ENCODE data around the gene AMER3. TPM values are rescaled to one million over a fixed set of nuclear protein-coding genes. Genes with fewer than 3 reads are reported as not detected.

Gene AMER3
- polyA plus RNA-seq, 1 of the 3 experiments (the other 2 are of a cell fraction): under 0.01 TPM

DNA sequence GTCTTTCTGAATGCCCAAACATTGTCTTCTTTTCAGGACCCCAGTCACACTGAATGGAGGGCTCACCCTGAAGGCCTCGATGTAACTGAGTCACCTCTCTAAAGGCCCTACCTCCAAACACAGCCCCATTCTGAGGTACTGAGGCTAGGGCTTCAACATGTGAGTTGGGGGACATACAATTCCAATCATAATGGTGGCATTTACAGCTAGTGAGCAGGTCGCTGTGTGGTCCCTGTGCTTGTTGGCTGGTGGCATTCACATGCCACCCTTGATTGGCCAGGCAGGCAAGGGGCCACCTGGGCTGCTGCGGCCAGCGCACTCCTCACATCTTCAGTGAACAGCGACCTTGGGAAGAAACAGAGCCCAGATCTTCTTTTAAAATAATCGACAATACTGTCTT, 30.7 kb downstream of the AMER3 start:
- CTCF ChIA-PET: interaction anchor here (3.2 kb wide), 1 partner anchor 11 kb away, joined by 12 read pairs; no protein-coding TSS in a partner anchor
- H4K20me1 ChIP-seq (ENCODE audit: insufficient read depth): no peaks in the 10 kb centered on the region
- no peaks in the 10 kb centered on the region for H3K36me3 ChIP-seq (replicated peaks in 1 of 2; ENCODE audit: control insufficient read depth in 1 of 2, insufficient read depth in 2 of 2, low read length in 1 of 2)
- no peaks in the 10 kb centered on the region for H3K9me2 ChIP-seq
- no peaks in the 10 kb centered on the region for H3K4me1 ChIP-seq (ENCODE audit: control insufficient read depth in 1 of 2, insufficient read depth in 2 of 2, low read depth in 1 of 2, low read length in 1 of 2)
- no peak overlapping the region for H2AFZ ChIP-seq (ENCODE audit: low read depth)
- TF ChIP-seq EZH2phosphoT487 (IDR thresholded peaks at IDR 0.05; ENCODE audit: borderline replicate concordance, low read depth) (no peak), NFIC (IDR thresholded peaks at IDR 0.05; ENCODE audit: borderline replicate concordance) (no peak)
- H3K79me2 ChIP-seq (ENCODE audit: insufficient read depth): no peaks in the 10 kb centered on the region
- WGBS (ENCODE audit: low lambda C conversion rate): 49% methylated on average over 6 of the region's 6 CpGs
- H3K9me3 ChIP-seq: no peaks in the 10 kb centered on the region
- H3K4me3 ChIP-seq (ENCODE audit: low read depth in 2 of 2, low read length in 1 of 2): no peak overlapping the region
- POLR2A ChIA-PET: no interaction called here
- H3F3A ChIP-seq (replicated peaks; ENCODE audit: insufficient read depth): no peaks in the 10 kb centered on the region
- H3K27me3 ChIP-seq (ENCODE audit: insufficient read depth): no peaks in the 10 kb centered on the region
- no peak overlapping the region for H3K4me2 ChIP-seq
- no peak for DNase-seq
- no peak overlapping the region for H3K9ac ChIP-seq
- H3K27ac ChIP-seq (ENCODE audit: low read depth in 2 of 2, low read length in 1 of 2): no peak overlapping the region

DNA sequence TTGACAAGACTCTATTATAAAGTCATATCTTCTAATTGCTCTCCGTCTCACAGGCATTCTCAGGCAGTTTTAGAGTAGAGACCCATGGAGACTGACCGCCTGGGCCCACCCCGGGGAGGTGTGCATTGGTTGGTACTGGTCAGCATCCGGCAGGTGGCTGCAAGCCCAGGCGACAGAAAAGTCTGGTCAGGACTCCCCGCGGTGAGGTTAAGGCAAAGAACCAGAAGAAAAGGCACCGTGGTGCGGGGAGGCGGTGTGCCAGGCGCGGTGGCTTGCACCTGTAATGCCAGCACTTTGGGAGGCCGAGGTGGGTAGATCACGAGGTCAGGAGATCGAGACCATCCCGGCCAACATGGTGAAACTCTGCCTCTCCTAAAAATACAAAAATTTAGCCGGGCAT, 32.5 kb downstream of the AMER3 start:
- ChIA-PET POLR2A (no interaction called here), CTCF (no interaction called here)
- Histone ChIP-seq H3K4me2 (no peak overlapping the region), H3K9me2 (no peaks in the 10 kb centered on the region), H3K4me1 (ENCODE audit: control insufficient read depth in 1 of 2, insufficient read depth in 2 of 2, low read depth in 1 of 2, low read length in 1 of 2) (no peaks in the 10 kb centered on the region), H3K9me3 (no peaks in the 10 kb centered on the region), H2AFZ (ENCODE audit: low read depth) (no peak overlapping the region), H4K20me1 (ENCODE audit: insufficient read depth) (no peaks in the 10 kb centered on the region), H3F3A (replicated peaks; ENCODE audit: insufficient read depth) (no peaks in the 10 kb centered on the region), H3K27ac (ENCODE audit: low read depth in 2 of 2, low read length in 1 of 2) (no peak overlapping the region), H3K36me3 (replicated peaks in 1 of 2; ENCODE audit: control insufficient read depth in 1 of 2, insufficient read depth in 2 of 2, low read length in 1 of 2) (no peaks in the 10 kb centered on the region), H3K79me2 (ENCODE audit: insufficient read depth) (no peaks in the 10 kb centered on the region), H3K4me3 (ENCODE audit: low read depth in 2 of 2, low read length in 1 of 2) (no peak overlapping the region), H3K9ac (no peak overlapping the region), H3K27me3 (ENCODE audit: insufficient read depth) (no peaks in the 10 kb centered on the region)
- WGBS (ENCODE audit: low lambda C conversion rate): 68% methylated on average over 17 of the region's 17 CpGs
- TF ChIP-seq POLR2AphosphoS5 (IDR thresholded peaks at IDR 0.05; ENCODE audit: low read depth, low read length) (no peak), RXRA (IDR thresholded peaks at IDR 0.05; ENCODE audit: borderline replicate concordance, low read depth) (no peak), RFX5 (IDR thresholded peaks at IDR 0.05; ENCODE audit: low read length) (no peak), SIN3A (IDR thresholded peaks at IDR 0.05; ENCODE audit: borderline replicate concordance, low read depth, low read length) (no peak)
- TF ChIP-seq, protein P1, sequence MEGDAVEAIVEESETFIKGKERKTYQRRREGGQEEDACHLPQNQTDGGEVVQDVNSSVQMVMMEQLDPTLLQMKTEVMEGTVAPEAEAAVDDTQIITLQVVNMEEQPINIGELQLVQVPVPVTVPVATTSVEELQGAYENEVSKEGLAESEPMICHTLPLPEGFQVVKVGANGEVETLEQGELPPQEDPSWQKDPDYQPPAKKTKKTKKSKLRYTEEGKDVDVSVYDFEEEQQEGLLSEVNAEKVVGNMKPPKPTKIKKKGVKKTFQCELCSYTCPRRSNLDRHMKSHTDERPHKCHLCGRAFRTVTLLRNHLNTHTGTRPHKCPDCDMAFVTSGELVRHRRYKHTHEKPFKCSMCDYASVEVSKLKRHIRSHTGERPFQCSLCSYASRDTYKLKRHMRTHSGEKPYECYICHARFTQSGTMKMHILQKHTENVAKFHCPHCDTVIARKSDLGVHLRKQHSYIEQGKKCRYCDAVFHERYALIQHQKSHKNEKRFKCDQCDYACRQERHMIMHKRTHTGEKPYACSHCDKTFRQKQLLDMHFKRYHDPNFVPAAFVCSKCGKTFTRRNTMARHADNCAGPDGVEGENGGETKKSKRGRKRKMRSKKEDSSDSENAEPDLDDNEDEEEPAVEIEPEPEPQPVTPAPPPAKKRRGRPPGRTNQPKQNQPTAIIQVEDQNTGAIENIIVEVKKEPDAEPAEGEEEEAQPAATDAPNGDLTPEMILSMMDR (IDR thresholded peaks at IDR 0.05): no peak
- TF ChIP-seq, protein P2, sequence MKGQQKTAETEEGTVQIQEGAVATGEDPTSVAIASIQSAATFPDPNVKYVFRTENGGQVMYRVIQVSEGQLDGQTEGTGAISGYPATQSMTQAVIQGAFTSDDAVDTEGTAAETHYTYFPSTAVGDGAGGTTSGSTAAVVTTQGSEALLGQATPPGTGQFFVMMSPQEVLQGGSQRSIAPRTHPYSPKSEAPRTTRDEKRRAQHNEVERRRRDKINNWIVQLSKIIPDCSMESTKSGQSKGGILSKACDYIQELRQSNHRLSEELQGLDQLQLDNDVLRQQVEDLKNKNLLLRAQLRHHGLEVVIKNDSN (IDR thresholded peaks at IDR 0.05; ENCODE audit: borderline replicate concordance, low read depth): no peak
- TF ChIP-seq, protein P3, sequence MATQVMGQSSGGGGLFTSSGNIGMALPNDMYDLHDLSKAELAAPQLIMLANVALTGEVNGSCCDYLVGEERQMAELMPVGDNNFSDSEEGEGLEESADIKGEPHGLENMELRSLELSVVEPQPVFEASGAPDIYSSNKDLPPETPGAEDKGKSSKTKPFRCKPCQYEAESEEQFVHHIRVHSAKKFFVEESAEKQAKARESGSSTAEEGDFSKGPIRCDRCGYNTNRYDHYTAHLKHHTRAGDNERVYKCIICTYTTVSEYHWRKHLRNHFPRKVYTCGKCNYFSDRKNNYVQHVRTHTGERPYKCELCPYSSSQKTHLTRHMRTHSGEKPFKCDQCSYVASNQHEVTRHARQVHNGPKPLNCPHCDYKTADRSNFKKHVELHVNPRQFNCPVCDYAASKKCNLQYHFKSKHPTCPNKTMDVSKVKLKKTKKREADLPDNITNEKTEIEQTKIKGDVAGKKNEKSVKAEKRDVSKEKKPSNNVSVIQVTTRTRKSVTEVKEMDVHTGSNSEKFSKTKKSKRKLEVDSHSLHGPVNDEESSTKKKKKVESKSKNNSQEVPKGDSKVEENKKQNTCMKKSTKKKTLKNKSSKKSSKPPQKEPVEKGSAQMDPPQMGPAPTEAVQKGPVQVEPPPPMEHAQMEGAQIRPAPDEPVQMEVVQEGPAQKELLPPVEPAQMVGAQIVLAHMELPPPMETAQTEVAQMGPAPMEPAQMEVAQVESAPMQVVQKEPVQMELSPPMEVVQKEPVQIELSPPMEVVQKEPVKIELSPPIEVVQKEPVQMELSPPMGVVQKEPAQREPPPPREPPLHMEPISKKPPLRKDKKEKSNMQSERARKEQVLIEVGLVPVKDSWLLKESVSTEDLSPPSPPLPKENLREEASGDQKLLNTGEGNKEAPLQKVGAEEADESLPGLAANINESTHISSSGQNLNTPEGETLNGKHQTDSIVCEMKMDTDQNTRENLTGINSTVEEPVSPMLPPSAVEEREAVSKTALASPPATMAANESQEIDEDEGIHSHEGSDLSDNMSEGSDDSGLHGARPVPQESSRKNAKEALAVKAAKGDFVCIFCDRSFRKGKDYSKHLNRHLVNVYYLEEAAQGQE (IDR thresholded peaks at IDR 0.05; ENCODE audit: low read depth, low read length): no peak
- DNase-seq: no peak

All from SK-N-SH (cell line).